ENCODE measurements around the gene TNS3. TPM values are rescaled to one million over a fixed set of nuclear protein-coding genes. Genes with fewer than 3 reads are reported as not detected.

The TNS3 gene
- total and polyA plus RNA-seq, 9 of the 15 experiments (the other 6 are each of a cell fraction or from before 2014, with no cell fraction given): 0.20 TPM; not detected in 8

DNA sequence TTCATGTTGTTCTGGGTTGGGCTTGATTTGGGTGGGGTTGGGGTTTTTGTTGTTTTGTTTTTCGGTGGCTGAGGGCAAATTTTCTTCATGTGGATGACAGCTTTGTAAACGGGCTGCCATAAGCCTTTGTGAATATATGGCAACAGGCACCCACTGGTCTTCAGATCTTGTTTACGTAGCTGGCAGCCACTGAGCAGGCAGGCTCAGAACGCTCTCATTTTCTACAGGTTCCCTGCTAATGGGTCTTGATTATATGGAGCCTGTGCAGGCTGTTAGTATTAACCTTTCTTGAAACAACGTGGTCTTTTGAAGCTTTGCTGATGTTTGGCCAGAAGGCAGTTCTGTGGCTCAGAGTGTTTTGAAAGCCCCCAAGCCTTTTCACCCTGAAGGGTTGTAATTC lies 199.7 kb downstream of the TNS3 start (continued):
- TF ChIP-seq, protein P1, sequence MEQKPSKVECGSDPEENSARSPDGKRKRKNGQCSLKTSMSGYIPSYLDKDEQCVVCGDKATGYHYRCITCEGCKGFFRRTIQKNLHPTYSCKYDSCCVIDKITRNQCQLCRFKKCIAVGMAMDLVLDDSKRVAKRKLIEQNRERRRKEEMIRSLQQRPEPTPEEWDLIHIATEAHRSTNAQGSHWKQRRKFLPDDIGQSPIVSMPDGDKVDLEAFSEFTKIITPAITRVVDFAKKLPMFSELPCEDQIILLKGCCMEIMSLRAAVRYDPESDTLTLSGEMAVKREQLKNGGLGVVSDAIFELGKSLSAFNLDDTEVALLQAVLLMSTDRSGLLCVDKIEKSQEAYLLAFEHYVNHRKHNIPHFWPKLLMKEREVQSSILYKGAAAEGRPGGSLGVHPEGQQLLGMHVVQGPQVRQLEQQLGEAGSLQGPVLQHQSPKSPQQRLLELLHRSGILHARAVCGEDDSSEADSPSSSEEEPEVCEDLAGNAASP (IDR thresholded peaks at IDR 0.05): no peak
- TF ChIP-seq, protein P2, sequence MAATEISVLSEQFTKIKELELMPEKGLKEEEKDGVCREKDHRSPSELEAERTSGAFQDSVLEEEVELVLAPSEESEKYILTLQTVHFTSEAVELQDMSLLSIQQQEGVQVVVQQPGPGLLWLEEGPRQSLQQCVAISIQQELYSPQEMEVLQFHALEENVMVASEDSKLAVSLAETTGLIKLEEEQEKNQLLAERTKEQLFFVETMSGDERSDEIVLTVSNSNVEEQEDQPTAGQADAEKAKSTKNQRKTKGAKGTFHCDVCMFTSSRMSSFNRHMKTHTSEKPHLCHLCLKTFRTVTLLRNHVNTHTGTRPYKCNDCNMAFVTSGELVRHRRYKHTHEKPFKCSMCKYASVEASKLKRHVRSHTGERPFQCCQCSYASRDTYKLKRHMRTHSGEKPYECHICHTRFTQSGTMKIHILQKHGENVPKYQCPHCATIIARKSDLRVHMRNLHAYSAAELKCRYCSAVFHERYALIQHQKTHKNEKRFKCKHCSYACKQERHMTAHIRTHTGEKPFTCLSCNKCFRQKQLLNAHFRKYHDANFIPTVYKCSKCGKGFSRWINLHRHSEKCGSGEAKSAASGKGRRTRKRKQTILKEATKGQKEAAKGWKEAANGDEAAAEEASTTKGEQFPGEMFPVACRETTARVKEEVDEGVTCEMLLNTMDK (IDR thresholded peaks at IDR 0.05; ENCODE audit: borderline replicate concordance, insufficient read depth, low read depth, low read length, poor library complexity, severe bottlenecking): no peak
- TF ChIP-seq, protein P3, sequence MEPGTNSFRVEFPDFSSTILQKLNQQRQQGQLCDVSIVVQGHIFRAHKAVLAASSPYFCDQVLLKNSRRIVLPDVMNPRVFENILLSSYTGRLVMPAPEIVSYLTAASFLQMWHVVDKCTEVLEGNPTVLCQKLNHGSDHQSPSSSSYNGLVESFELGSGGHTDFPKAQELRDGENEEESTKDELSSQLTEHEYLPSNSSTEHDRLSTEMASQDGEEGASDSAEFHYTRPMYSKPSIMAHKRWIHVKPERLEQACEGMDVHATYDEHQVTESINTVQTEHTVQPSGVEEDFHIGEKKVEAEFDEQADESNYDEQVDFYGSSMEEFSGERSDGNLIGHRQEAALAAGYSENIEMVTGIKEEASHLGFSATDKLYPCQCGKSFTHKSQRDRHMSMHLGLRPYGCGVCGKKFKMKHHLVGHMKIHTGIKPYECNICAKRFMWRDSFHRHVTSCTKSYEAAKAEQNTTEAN (CRISPR knock-in tag; IDR thresholded peaks at IDR 0.05): no peak
- TF ChIP-seq ZNF668 (CRISPR knock-in tag; IDR thresholded peaks at IDR 0.05): no peak

DNA sequence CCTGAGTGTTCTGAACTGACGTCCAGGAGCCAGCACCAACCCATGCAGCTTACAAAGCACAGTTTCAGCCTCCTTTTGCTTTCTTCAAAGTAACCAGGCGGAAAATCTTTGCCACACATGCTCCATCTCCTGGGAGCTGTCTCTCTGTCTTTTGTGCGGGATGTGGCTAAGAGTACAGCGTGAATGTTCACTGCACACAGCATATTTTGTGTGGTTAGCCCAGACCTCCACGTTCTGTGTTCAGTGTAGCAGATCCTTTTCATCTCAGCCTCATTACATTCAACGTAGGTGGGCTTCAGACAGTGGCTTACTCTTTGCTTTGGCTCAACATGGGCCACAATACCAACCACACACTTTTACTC lies 200.8 kb downstream of the TNS3 start:
- H2AFZ ChIP-seq (ENCODE audit: low read depth, low read length): no peak overlapping the region
- H3K36me3 ChIP-seq (ENCODE audit: control insufficient read depth, insufficient read depth, low read length): no peaks in the 10 kb centered on the region
- H3K79me2 ChIP-seq (ENCODE audit: control insufficient read depth, insufficient read depth, low read length): no peaks in the 10 kb centered on the region
- BruUV-seq (replicated peaks): no TSS peak
- no peak overlapping the region for H3K27ac ChIP-seq (ENCODE audit: extremely low read depth, low read depth, low read length)
- 0 out of 2 replicates have a peak, but pooled peaks cover 4% of the 10 kb centered on the region for H4K20me1 ChIP-seq (replicated peaks; ENCODE audit: control insufficient read depth, insufficient read depth, low read length)
- intact Hi-C loops (cut with micrococcal nuclease) (no loop called here), in situ Hi-C loops (cut with MboI) (no loop called here)
- no peaks in the 10 kb centered on the region for H3K9me3 ChIP-seq (replicated peaks; ENCODE audit: control insufficient read depth, insufficient read depth, low read depth, low read length)
- no peak for FAIRE-seq
- ChIA-PET POLR2A (interaction anchor here (1.1 kb wide), 1 partner anchor 15 kb away, joined by 5 read pairs; no protein-coding TSS in a partner anchor), CTCF (ENCODE audit: low intra/inter-chr PET ratio) (no interaction called here)
- ATAC-seq: no peak
- H3K9me1 ChIP-seq (ENCODE audit: control insufficient read depth, insufficient read depth, low read length): no peaks in the 10 kb centered on the region
- WGBS (ENCODE audit: insufficient coverage, low coverage, missing lambda C conversion rate): 0% methylated on average over 6 of the region's 6 CpGs
- no peak overlapping the region for H3K4me2 ChIP-seq (ENCODE audit: insufficient read depth, low read length)
- no peak overlapping the region for H3K4me3 ChIP-seq
- H3K27me3 ChIP-seq (ENCODE audit: control insufficient read depth in 2 of 2, insufficient read depth in 2 of 2, low read length in 2 of 2): peaks cover 24 to 70% of the 10 kb centered on the region in 2 experiments
- no peak overlapping the region for H3K9ac ChIP-seq (ENCODE audit: insufficient read depth in 1 of 2, low read depth in 2 of 2, low read length in 2 of 2)
- DNase-seq (ENCODE audit: extremely low read depth in 1 of 4, low spot score in 3 of 4): no peak
- H3K4me1 ChIP-seq (replicated peaks in 1 of 2; ENCODE audit: control insufficient read depth in 2 of 2, insufficient read depth in 2 of 2, low read length in 2 of 2): peaks cover 0 to 4% of the 10 kb centered on the region in 2 experiments; a peak in 3 of 5 replicates
- TF ChIP-seq, protein P4, sequence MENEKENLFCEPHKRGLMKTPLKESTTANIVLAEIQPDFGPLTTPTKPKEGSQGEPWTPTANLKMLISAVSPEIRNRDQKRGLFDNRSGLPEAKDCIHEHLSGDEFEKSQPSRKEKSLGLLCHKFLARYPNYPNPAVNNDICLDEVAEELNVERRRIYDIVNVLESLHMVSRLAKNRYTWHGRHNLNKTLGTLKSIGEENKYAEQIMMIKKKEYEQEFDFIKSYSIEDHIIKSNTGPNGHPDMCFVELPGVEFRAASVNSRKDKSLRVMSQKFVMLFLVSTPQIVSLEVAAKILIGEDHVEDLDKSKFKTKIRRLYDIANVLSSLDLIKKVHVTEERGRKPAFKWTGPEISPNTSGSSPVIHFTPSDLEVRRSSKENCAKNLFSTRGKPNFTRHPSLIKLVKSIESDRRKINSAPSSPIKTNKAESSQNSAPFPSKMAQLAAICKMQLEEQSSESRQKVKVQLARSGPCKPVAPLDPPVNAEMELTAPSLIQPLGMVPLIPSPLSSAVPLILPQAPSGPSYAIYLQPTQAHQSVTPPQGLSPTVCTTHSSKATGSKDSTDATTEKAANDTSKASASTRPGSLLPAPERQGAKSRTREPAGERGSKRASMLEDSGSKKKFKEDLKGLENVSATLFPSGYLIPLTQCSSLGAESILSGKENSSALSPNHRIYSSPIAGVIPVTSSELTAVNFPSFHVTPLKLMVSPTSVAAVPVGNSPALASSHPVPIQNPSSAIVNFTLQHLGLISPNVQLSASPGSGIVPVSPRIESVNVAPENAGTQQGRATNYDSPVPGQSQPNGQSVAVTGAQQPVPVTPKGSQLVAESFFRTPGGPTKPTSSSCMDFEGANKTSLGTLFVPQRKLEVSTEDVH (IDR thresholded peaks at IDR 0.05; ENCODE audit: low read depth, partially characterized antibody): no peak
- TF ChIP-seq GTF2A2 (tag; IDR thresholded peaks at IDR 0.05): no peak
- no peak for TF ChIP-seq RAD51 (IDR thresholded peaks at IDR 0.05; ENCODE audit: borderline replicate concordance, low read depth)
- no peak for TF ChIP-seq JUN (IDR thresholded peaks at IDR 0.05; ENCODE audit: borderline replicate concordance, low read depth, low read length)
- no peak for TF ChIP-seq JUN (CRISPR knock-in tag; IDR thresholded peaks at IDR 0.05; ENCODE audit: borderline replicate concordance)
- TF ChIP-seq MCM2 (IDR thresholded peaks at IDR 0.05; ENCODE audit: low read depth): no peak
